BLaER1 (cell line): ENCODE data around the gene SNX30.

Experiments used
- H3K27ac ChIP-seq: shearing (Covaris generic); formaldehyde crosslinking; 2 replicates; pipeline ENCODE4 v1.8.1; 2022
- H3K27me3 ChIP-seq: shearing (Covaris generic); formaldehyde crosslinking; 2 replicates; pipeline ENCODE4 v1.8.1; 2022
- H3K36me3 ChIP-seq: shearing (Covaris generic); formaldehyde crosslinking; 2 replicates; pipeline ENCODE4 v1.8.1; 2022
- H3K4me1 ChIP-seq: shearing (Covaris generic); formaldehyde crosslinking; 2 replicates; pipeline ENCODE4 v1.8.1; 2022
- H3K4me2 ChIP-seq: shearing (Covaris generic); formaldehyde crosslinking; 2 replicates; pipeline ENCODE4 v1.8.1; 2022
- H3K4me3 ChIP-seq: shearing (Covaris generic); formaldehyde crosslinking; 2 replicates; pipeline ENCODE4 v1.8.1; 2022
- H3K9ac ChIP-seq: shearing (Covaris generic); formaldehyde crosslinking; 2 replicates; pipeline ENCODE4 v1.8.1; 2022
- H3K9me3 ChIP-seq: shearing (Covaris generic); formaldehyde crosslinking; 2 replicates; pipeline ENCODE4 v1.8.1; 2022
- H4K20me1 ChIP-seq: shearing (Covaris generic); formaldehyde crosslinking; 2 replicates; pipeline ENCODE4 v1.8.1; 2022
- Cebpa-rat ChIP-seq: shearing (Covaris generic); IDR thresholded peaks from 2 replicates; pipeline ENCODE4 v1.8.1; 2022

SNX30 gene

GRCh38 chr9:112905084-112905483, 154.5 kb downstream of the SNX30 start:
- no peak overlapping the region for H3K27ac ChIP-seq
- no peak overlapping the region for H3K4me3 ChIP-seq
- H3K36me3 ChIP-seq, result no peaks in the 10 kb centered on the region
- H3K9ac ChIP-seq, result no peak overlapping the region
- TF ChIP-seq Cebpa-rat, result no peak
- H3K9me3 ChIP-seq, result no peaks in the 10 kb centered on the region
- no peaks in the 10 kb centered on the region for H3K4me1 ChIP-seq
- H3K4me2 ChIP-seq, result no peak overlapping the region
- H3K27me3 ChIP-seq, result no peaks in the 10 kb centered on the region
- no peaks in the 10 kb centered on the region for H4K20me1 ChIP-seq

- no peak overlapping the region for H3K27ac ChIP-seq
- no peaks in the 10 kb centered on the region for H3K9me3 ChIP-seq
- no peaks in the 10 kb centered on the region for H3K36me3 ChIP-seq
- H3K4me1 ChIP-seq, result no peaks in the 10 kb centered on the region
- no peak for TF ChIP-seq Cebpa-rat
- no peaks in the 10 kb centered on the region for H3K27me3 ChIP-seq
- H4K20me1 ChIP-seq, result no peaks in the 10 kb centered on the region
- no peak overlapping the region for H3K4me3 ChIP-seq
- no peak overlapping the region for H3K4me2 ChIP-seq
- H3K9ac ChIP-seq, result no peak overlapping the region
These were observed 161.2 kb downstream of the SNX30 start for GRCh38 chr9:112911736-112912135.

- Histone ChIP-seq H3K4me3 (no peak overlapping the region), H3K36me3 (no peaks in the 10 kb centered on the region), H3K27me3 (no peaks in the 10 kb centered on the region), H4K20me1 (no peaks in the 10 kb centered on the region), H3K9me3 (no peaks in the 10 kb centered on the region), H3K9ac (no peak overlapping the region), H3K27ac (no peak overlapping the region), H3K4me1 (no peaks in the 10 kb centered on the region), H3K4me2 (no peak overlapping the region)
- TF ChIP-seq Cebpa-rat, result no peak
These were observed 162.1 kb downstream of the SNX30 start for GRCh38 chr9:112912636-112913035.

GRCh38 chr9:112913326-112913725, 162.8 kb downstream of the SNX30 start:
- Histone ChIP-seq H3K4me3 (no peak overlapping the region), H3K4me1 (no peaks in the 10 kb centered on the region), H3K9me3 (no peaks in the 10 kb centered on the region), H3K9ac (no peak overlapping the region), H3K4me2 (no peak overlapping the region), H3K27ac (no peak overlapping the region), H3K36me3 (no peaks in the 10 kb centered on the region), H4K20me1 (no peaks in the 10 kb centered on the region), H3K27me3 (no peaks in the 10 kb centered on the region)
- no peak for TF ChIP-seq Cebpa-rat

GRCh38 chr9:112914524-112914923, 164.0 kb downstream of the SNX30 start:
- Histone ChIP-seq H4K20me1 (no peaks in the 10 kb centered on the region), H3K9ac (no peak overlapping the region), H3K4me2 (no peak overlapping the region), H3K9me3 (no peaks in the 10 kb centered on the region), H3K36me3 (no peaks in the 10 kb centered on the region), H3K4me1 (no peaks in the 10 kb centered on the region), H3K27ac (no peak overlapping the region), H3K4me3 (no peak overlapping the region), H3K27me3 (no peaks in the 10 kb centered on the region)
- no peak for TF ChIP-seq Cebpa-rat

GRCh38 chr9:112917047-112917986, 166.8 kb downstream of the SNX30 start:
- Histone ChIP-seq H3K27ac (no peak overlapping the region), H3K27me3 (no peaks in the 10 kb centered on the region), H3K9ac (no peak overlapping the region), H3K36me3 (no peaks in the 10 kb centered on the region), H3K4me1 (no peaks in the 10 kb centered on the region), H4K20me1 (no peaks in the 10 kb centered on the region), H3K4me2 (no peak overlapping the region), H3K4me3 (no peak overlapping the region), H3K9me3 (no peaks in the 10 kb centered on the region)
- TF ChIP-seq Cebpa-rat, result no peak

GRCh38 chr9:112917987-112918362, 167.4 kb downstream of the SNX30 start:
- Histone ChIP-seq H3K4me1 (no peaks in the 10 kb centered on the region), H3K4me3 (no peak overlapping the region), H3K4me2 (no peak overlapping the region), H3K9ac (no peak overlapping the region), H3K27ac (no peak overlapping the region), H3K36me3 (no peaks in the 10 kb centered on the region), H3K27me3 (no peaks in the 10 kb centered on the region), H4K20me1 (no peaks in the 10 kb centered on the region), H3K9me3 (no peaks in the 10 kb centered on the region)
- no peak for TF ChIP-seq Cebpa-rat

GRCh38 chr9:112921549-112921948, 171.0 kb downstream of the SNX30 start:
- Histone ChIP-seq H3K27me3 (no peaks in the 10 kb centered on the region), H3K9me3 (no peaks in the 10 kb centered on the region), H3K27ac (no peak overlapping the region), H3K9ac (no peak overlapping the region), H3K4me3 (no peak overlapping the region), H3K36me3 (no peaks in the 10 kb centered on the region), H4K20me1 (no peaks in the 10 kb centered on the region), H3K4me1 (no peaks in the 10 kb centered on the region), H3K4me2 (no peak overlapping the region)
- TF ChIP-seq Cebpa-rat, result no peak
